ENCODE data around the gene TRIM45. TPM values are rescaled to one million over a fixed set of nuclear protein-coding genes. Genes with fewer than 3 reads are reported as not detected.

TRIM45 gene
- total and polyA plus RNA-seq, 8 donors: 2.4 to 30.1 (median 5.5) TPM

- Histone ChIP-seq H3K36me3 (no peaks in the 10 kb centered on the region), H3K27ac (peak overlapping the region in 2 of 4 donors; percentile 59 to 65), H3K9me3 (no peaks in the 10 kb centered on the region), H3K4me1 (no peaks in the 10 kb centered on the region), H3K4me3 (no peak overlapping the region), H3K27me3 (no peaks in the 10 kb centered on the region)
- no peak for TF ChIP-seq CTCF (IDR thresholded peaks at IDR 0.05)
- ATAC-seq: no peak
- no peak for FAIRE-seq
- intact Hi-C loops (cut with DNase I): no loop called here
- no peak for DNase-seq
- 80 to 83% methylated on average over 5 of the region's 5 CpGs for WGBS, 2 donors
These were observed 26.5 kb upstream of the TRIM45 start for GRCh38 chr1:117147856-117148588.

- Histone ChIP-seq H3K4me1 (no peaks in the 10 kb centered on the region), H3K36me3 (no peaks in the 10 kb centered on the region), H3K27ac (peak overlapping the region in 2 of 4 donors; percentile 59 to 65), H3K9me3 (no peaks in the 10 kb centered on the region), H3K4me3 (no peak overlapping the region), H3K27me3 (no peaks in the 10 kb centered on the region)
- no peak for FAIRE-seq
- ATAC-seq: peak in 2 of 4 donors; percentile 47 to 56
- TF ChIP-seq CTCF (IDR thresholded peaks at IDR 0.05): no peak
- WGBS, 2 donors: 69 to 71% methylated on average over 4 of the region's 4 CpGs
- DNase-seq: no peak
- intact Hi-C loops (cut with DNase I): no loop called here
These were observed 25.8 kb upstream of the TRIM45 start for GRCh38 chr1:117147341-117147831.

DNA sequence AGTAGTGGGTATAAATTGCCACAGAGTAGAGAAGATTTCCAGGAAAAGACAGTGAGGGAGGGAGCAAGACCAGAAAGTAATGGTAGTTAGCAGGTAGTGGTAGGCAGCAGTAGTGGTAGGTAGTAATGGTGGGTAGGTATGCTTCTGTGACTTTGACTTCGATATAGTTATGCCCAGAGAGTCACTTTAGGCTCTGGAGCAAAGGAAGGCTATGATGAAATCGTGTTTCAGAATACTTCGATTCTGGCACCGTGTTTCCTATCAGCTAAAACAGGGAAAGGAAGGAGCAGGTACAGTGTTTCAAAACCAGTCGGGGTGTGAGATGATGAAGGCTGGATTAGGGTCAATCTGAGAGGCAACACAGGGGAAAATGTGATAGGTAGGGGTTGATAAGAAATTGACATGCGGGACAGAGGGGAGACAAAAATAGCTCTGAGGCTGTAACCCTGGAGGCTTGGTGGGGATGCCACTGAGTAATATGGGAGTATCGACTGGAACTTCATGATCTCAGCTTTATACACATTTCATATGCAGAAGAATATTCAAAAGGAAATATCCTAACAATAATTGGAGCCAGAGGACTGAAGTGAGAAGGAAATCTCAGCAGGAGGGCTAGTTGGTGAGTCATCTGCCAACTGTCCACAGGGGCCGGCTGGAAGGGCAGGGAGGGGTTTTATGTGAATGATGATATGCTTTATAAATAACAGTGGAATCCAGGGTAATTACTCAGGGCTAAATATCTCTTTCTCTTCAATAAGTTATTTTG lies 25.2 kb upstream of the TRIM45 start:
- peak in 1 of 6 donors; percentile 10 for DNase-seq
- 71 to 75% methylated on average over 8 of the region's 8 CpGs for WGBS, 2 donors
- TF ChIP-seq CTCF (IDR thresholded peaks at IDR 0.05): no peak
- Histone ChIP-seq H3K27ac (peak overlapping the region in 3 of 4 donors; percentile 6 to 65 (median 59)), H3K4me3 (no peak overlapping the region), H3K9me3 (no peaks in the 10 kb centered on the region), H3K4me1 (no peaks in the 10 kb centered on the region), H3K36me3 (no peaks in the 10 kb centered on the region), H3K27me3 (no peaks in the 10 kb centered on the region)
- intact Hi-C loops (cut with DNase I): no loop called here
- peak in 3 of 4 donors; percentile 53 to 86 (median 85) for ATAC-seq
- no peak for FAIRE-seq

- no peaks in the 10 kb centered on the region for H3K4me1 ChIP-seq
- intact Hi-C loops (cut with DNase I): no loop called here
- TF ChIP-seq CTCF (IDR thresholded peaks at IDR 0.05): no peak
- peak overlapping the region in 3 of 4 donors; percentile 6 to 65 (median 59) for H3K27ac ChIP-seq
- DNase-seq: no peak
- no peaks in the 10 kb centered on the region for H3K36me3 ChIP-seq
- no peaks in the 10 kb centered on the region for H3K9me3 ChIP-seq
- FAIRE-seq: no peak
- no peak for ATAC-seq
- WGBS, 2 donors: 88 to 98% methylated on average over 2 of the region's 2 CpGs
- no peaks in the 10 kb centered on the region for H3K27me3 ChIP-seq
- H3K4me3 ChIP-seq: no peak overlapping the region
These were observed 24.5 kb upstream of the TRIM45 start for GRCh38 chr1:117146072-117146471.
